ENCODE measurements around the gene EDIL3. TPM values are rescaled to one million over a fixed set of nuclear protein-coding genes. Genes with fewer than 3 reads are reported as not detected.

The EDIL3 gene
- total and polyA plus RNA-seq, 4 donors: 8.3 to 66.0 (median 11.0) TPM

DNA sequence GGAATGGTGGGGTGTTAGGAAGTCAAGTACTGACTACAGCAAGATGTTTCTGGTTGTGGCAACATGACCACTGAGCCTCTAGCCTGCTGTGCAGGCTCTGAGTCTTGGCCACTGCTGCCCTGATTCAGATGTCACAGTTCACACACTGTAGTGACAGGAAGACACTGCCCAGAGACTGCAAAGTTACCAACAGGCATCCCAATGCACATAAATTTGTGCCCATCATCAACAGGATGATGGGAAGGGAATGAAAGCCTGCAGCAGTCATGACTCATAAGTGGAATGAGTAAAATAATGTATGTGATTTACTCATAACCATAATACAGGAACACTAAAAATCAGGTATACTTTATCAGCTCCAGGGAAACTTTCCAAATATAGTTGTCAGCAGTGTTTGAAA, 412.4 kb downstream of the EDIL3 start:
- no peaks in the 10 kb centered on the region for H3K27me3 ChIP-seq (ENCODE audit: control insufficient read depth in 3 of 3, insufficient read depth in 3 of 3, low read length in 2 of 3)
- no peaks in the 10 kb centered on the region for H3K36me3 ChIP-seq (ENCODE audit: control insufficient read depth in 4 of 4, insufficient read depth in 4 of 4, low read length in 4 of 4)
- DNase-seq (no peak), ATAC-seq (ENCODE audit: insufficient read depth, low FRiP score) (no peak)
- peaks cover 0 to 4% (median 0%) of the 10 kb centered on the region in 5 donors for H3K4me1 ChIP-seq (ENCODE audit: control insufficient read depth in 5 of 5, insufficient read depth in 5 of 5, low read length in 5 of 5)
- no peak overlapping the region for H3K4me3 ChIP-seq
- H3K9me3 ChIP-seq (ENCODE audit: control insufficient read depth in 4 of 4, insufficient read depth in 3 of 4, low read length in 3 of 4): no peaks in the 10 kb centered on the region
- no peak overlapping the region for H3K9ac ChIP-seq (ENCODE audit: insufficient read depth in 1 of 2, low read length in 2 of 2)
- TF ChIP-seq, protein P1, sequence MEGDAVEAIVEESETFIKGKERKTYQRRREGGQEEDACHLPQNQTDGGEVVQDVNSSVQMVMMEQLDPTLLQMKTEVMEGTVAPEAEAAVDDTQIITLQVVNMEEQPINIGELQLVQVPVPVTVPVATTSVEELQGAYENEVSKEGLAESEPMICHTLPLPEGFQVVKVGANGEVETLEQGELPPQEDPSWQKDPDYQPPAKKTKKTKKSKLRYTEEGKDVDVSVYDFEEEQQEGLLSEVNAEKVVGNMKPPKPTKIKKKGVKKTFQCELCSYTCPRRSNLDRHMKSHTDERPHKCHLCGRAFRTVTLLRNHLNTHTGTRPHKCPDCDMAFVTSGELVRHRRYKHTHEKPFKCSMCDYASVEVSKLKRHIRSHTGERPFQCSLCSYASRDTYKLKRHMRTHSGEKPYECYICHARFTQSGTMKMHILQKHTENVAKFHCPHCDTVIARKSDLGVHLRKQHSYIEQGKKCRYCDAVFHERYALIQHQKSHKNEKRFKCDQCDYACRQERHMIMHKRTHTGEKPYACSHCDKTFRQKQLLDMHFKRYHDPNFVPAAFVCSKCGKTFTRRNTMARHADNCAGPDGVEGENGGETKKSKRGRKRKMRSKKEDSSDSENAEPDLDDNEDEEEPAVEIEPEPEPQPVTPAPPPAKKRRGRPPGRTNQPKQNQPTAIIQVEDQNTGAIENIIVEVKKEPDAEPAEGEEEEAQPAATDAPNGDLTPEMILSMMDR (IDR thresholded peaks at IDR 0.05; ENCODE audit: control extremely low read depth, extremely low read depth): no peak
- H3K27ac ChIP-seq (ENCODE audit: low read depth in 1 of 2, low read length in 1 of 2): no peak overlapping the region

DNA sequence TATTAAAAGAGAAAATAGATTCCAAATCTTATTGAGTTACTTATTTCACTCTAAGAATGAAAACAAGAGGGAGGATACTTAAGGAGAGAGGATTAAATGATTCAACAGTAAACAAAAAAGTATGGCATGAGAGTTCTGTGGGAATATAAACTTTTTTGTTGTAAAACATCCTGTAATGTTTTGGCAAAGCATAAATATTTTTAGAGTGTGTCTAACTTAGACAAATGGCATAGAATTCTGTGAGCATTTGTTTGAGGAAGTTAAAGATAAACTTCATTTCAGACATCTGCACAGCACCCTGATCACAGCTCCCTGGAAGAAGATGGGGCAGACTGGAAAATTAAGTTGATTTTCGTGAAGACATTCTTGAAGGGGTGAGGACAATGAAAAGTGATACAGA, 417.3 kb downstream of the EDIL3 start:
- TF ChIP-seq, protein P1 (IDR thresholded peaks at IDR 0.05; ENCODE audit: control extremely low read depth, extremely low read depth): no peak
- DNase-seq (no peak), ATAC-seq (ENCODE audit: insufficient read depth, low FRiP score) (no peak)
- Histone ChIP-seq H3K4me3 (no peak overlapping the region), H3K9ac (ENCODE audit: insufficient read depth in 1 of 2, low read length in 2 of 2) (no peak overlapping the region), H3K36me3 (ENCODE audit: control insufficient read depth in 4 of 4, insufficient read depth in 4 of 4, low read length in 4 of 4) (no peaks in the 10 kb centered on the region), H3K27me3 (ENCODE audit: control insufficient read depth in 3 of 3, insufficient read depth in 3 of 3, low read length in 2 of 3) (no peaks in the 10 kb centered on the region), H3K4me1 (ENCODE audit: control insufficient read depth in 5 of 5, insufficient read depth in 5 of 5, low read length in 5 of 5) (peaks cover 0 to 7% (median 0%) of the 10 kb centered on the region in 5 donors), H3K27ac (ENCODE audit: low read depth in 1 of 2, low read length in 1 of 2) (no peak overlapping the region), H3K9me3 (ENCODE audit: control insufficient read depth in 4 of 4, insufficient read depth in 3 of 4, low read length in 3 of 4) (no peaks in the 10 kb centered on the region)
- WGBS, 2 donors: 52 to 68% methylated on average over 1 of the region's 1 CpG

DNA sequence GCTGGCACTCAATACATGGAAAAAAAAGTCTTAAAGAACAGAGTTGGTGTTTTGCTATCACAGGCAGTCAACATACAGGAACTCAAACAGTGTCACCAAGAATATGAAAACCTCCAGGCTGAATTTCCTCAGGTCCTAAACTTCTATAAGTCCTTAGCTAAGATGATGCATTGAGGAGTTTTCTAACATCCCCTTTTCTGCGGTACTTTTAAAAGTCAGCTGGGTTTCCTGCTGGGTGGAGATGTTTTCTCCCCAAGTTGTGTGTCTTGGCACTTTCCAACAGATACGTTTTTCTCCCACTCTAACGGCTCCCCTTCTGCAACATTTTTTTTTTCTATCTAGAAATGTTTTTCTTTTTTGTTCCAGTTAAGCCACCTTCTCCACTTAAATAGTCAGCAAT, 419.2 kb downstream of the EDIL3 start:
- DNase-seq (no peak), ATAC-seq (ENCODE audit: insufficient read depth, low FRiP score) (no peak)
- WGBS, 2 donors: 12 to 28% methylated on average over 3 of the region's 3 CpGs
- Histone ChIP-seq H3K9me3 (ENCODE audit: control insufficient read depth in 4 of 4, insufficient read depth in 3 of 4, low read length in 3 of 4) (no peaks in the 10 kb centered on the region), H3K4me1 (ENCODE audit: control insufficient read depth in 5 of 5, insufficient read depth in 5 of 5, low read length in 5 of 5) (peaks cover 0 to 6% (median 0%) of the 10 kb centered on the region in 5 donors), H3K36me3 (ENCODE audit: control insufficient read depth in 4 of 4, insufficient read depth in 4 of 4, low read length in 4 of 4) (no peaks in the 10 kb centered on the region), H3K9ac (ENCODE audit: insufficient read depth in 1 of 2, low read length in 2 of 2) (no peak overlapping the region), H3K4me3 (no peak overlapping the region), H3K27me3 (ENCODE audit: control insufficient read depth in 3 of 3, insufficient read depth in 3 of 3, low read length in 2 of 3) (no peaks in the 10 kb centered on the region), H3K27ac (ENCODE audit: low read depth in 1 of 2, low read length in 1 of 2) (no peak overlapping the region)
- TF ChIP-seq, protein P1 (IDR thresholded peaks at IDR 0.05; ENCODE audit: control extremely low read depth, extremely low read depth): no peak

DNA sequence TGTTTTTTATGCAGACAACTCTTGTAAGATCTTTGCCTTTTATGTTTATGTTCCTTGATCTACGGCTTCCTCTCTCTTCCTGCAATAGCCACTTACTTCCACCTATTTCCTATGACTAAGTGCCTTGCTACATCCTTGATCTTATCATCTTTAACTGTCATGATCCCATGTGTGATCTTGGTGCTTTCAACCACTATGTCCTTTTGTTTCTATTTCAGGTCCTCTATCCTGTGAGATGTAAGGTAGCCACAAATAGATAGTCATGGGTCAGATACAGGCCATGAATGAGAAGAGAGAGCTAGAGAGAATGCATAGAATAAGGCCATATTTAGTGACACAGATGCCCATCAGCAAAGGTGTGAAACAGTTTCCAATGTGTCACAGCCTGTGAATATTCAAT, 420.4 kb downstream of the EDIL3 start:
- no peak overlapping the region for H3K9ac ChIP-seq (ENCODE audit: insufficient read depth in 1 of 2, low read length in 2 of 2)
- TF ChIP-seq, protein P1 (IDR thresholded peaks at IDR 0.05; ENCODE audit: control extremely low read depth, extremely low read depth): no peak
- H3K27me3 ChIP-seq (ENCODE audit: control insufficient read depth in 3 of 3, insufficient read depth in 3 of 3, low read length in 2 of 3): no peaks in the 10 kb centered on the region
- DNase-seq: no peak
- H3K36me3 ChIP-seq (ENCODE audit: control insufficient read depth in 4 of 4, insufficient read depth in 4 of 4, low read length in 4 of 4): no peaks in the 10 kb centered on the region
- WGBS, 2 donors: 29 to 47% methylated on average over 1 of the region's 1 CpG
- no peak for ATAC-seq (ENCODE audit: insufficient read depth, low FRiP score)
- no peak overlapping the region for H3K4me3 ChIP-seq
- no peak overlapping the region for H3K27ac ChIP-seq (ENCODE audit: low read depth in 1 of 2, low read length in 1 of 2)
- H3K4me1 ChIP-seq (ENCODE audit: control insufficient read depth in 5 of 5, insufficient read depth in 5 of 5, low read length in 5 of 5): peaks cover 0 to 6% (median 0%) of the 10 kb centered on the region in 5 donors
- no peaks in the 10 kb centered on the region for H3K9me3 ChIP-seq (ENCODE audit: control insufficient read depth in 4 of 4, insufficient read depth in 3 of 4, low read length in 3 of 4)

Data from lung (tissue), 12 donors.